B cell (primary cell): Measurements from ENCODE around the gene CNTNAP2. TPM values are rescaled to one million over a fixed set of nuclear protein-coding genes. Genes with fewer than 3 reads are reported as not detected.

Source experiments
- ATAC-seq: fragments of 200-7000 bp; cut with Tn5 transposase; one replicate; pipeline ENCODE4 v1.10.0; 2021; ENCODE audit warnings: low read depth, mild to moderate bottlenecking, moderate number of reproducible peaks, moderate library complexity
- CTCF ChIA-PET: fragments of 350-600 bp; sonication (Branson Sonifier 250); formaldehyde crosslinking; loops from one replicate; lab custom pipeline; 2021; ENCODE audit warnings: antibody characterized with exemption, inconsistent platforms; lab: Charles Lee
- POLR2A ChIA-PET: fragments of 350-600 bp; sonication (Branson Sonifier 250); formaldehyde crosslinking; loops from one replicate; lab custom pipeline; 2021; ENCODE audit warnings: antibody characterized with exemption; lab: Charles Lee
- DNase-seq: peaks from one replicate; pipeline ENCODE4 v3.0.0; 2013
- H2AFZ ChIP-seq: 2 replicates; pipeline ENCODE4 v1.6.1; 2012; ENCODE audit warnings: mild to moderate bottlenecking, low read depth, low read length; ENCODE audit not compliant: insufficient read depth, poor library complexity, severe bottlenecking
- H3K27ac ChIP-seq, 2 donors: 1 replicate in 1 of 2; 2 replicates in 1 of 2; pipeline ENCODE4 v1.5.1; 2012 to 2013; ENCODE audit warnings: low read length in 2 of 2, mild to moderate bottlenecking in 2 of 2, moderate library complexity in 1 of 2
- H3K27me3 ChIP-seq, 4 experiments: fragments of 200-600 bp in 1 of 4; sonication (generic) in 1 of 4; replicated peaks in 1 of 4; 1 replicate in 2 of 4; 2 replicates in 2 of 4; pipeline versions ENCODE4 v1.6.1 to v1.7.0; 2013 to 2016; ENCODE audit warnings: low read length in 3 of 4, mild to moderate bottlenecking in 2 of 4, mixed read lengths in 1 of 4, moderate library complexity in 1 of 4; ENCODE audit not compliant: insufficient read depth in 4 of 4, control insufficient read depth in 3 of 4; ENCODE audit errors: control extremely low read depth in 1 of 4
- H3K36me3 ChIP-seq, 2 experiments: replicated peaks in 1 of 2; 1 replicate in 1 of 2; 2 replicates in 1 of 2; pipeline versions ENCODE4 v1.6.1 to v1.7.1; 2013; ENCODE audit warnings: low read length in 1 of 2; ENCODE audit not compliant: insufficient read depth in 2 of 2, control insufficient read depth in 1 of 2; ENCODE audit errors: control extremely low read depth in 1 of 2, extremely low read depth in 1 of 2
- H3K4me1 ChIP-seq, 2 donors: fragments of 200-600 bp in 1 of 2; sonication (generic) in 1 of 2; 1 replicate in 1 of 2; 2 replicates in 1 of 2; pipeline versions ENCODE4 v1.5.1 to v1.6.1; 2013 to 2017; ENCODE audit warnings: low read length in 2 of 2; ENCODE audit not compliant: control insufficient read depth in 2 of 2, insufficient read depth in 2 of 2
- H3K4me2 ChIP-seq: replicated peaks from 2 replicates; pipeline ENCODE3; 2012; ENCODE audit warnings: mild to moderate bottlenecking, low read depth, low read length; ENCODE audit not compliant: poor library complexity, severe bottlenecking
- H3K4me3 ChIP-seq, 5 experiments: fragments of 200-600 bp in 1 of 5; sonication (generic) in 1 of 5; 1 replicate in 3 of 5; 2 replicates in 2 of 5; pipeline versions ENCODE4 v1.5.1 to v1.7.0; 2011 to 2016; ENCODE audit warnings: low read length in 4 of 5, mild to moderate bottlenecking in 4 of 5, low read depth in 2 of 5, control low read depth in 1 of 5, moderate library complexity in 1 of 5; ENCODE audit not compliant: insufficient read depth in 1 of 5; ENCODE audit errors: control extremely low read depth in 1 of 5, extremely low read depth in 1 of 5
- H3K79me2 ChIP-seq: fragments of 200-600 bp; sonication (generic); one replicate; pipeline ENCODE4 v1.6.0; 2016; ENCODE audit warnings: low read length; ENCODE audit not compliant: control insufficient read depth, insufficient read depth
- H3K9ac ChIP-seq: fragments of 200-600 bp; sonication (generic); 2 replicates; pipeline ENCODE4 v1.6.1; 2017; ENCODE audit warnings: mild to moderate bottlenecking, low read length, moderate library complexity
- H3K9me3 ChIP-seq, 3 donors: one replicate each; pipeline versions ENCODE4 v1.6.1 to v1.7.1; 2013; ENCODE audit warnings: low read length in 2 of 3; ENCODE audit not compliant: control insufficient read depth in 2 of 3, insufficient read depth in 1 of 3; ENCODE audit errors: control extremely low read depth in 1 of 3
- H4K20me1 ChIP-seq: 2 replicates; pipeline ENCODE4 v1.6.0; 2012; ENCODE audit warnings: mild to moderate bottlenecking, low read length; ENCODE audit not compliant: insufficient read depth, control insufficient read depth, poor library complexity, severe bottlenecking
- H3K27ac Mint-ChIP-seq: one replicate; pipeline ENCODE4 v1.8.0; 2021; ENCODE audit warnings: mixed read lengths
- H3K27me3 Mint-ChIP-seq: one replicate; pipeline ENCODE4 v1.8.0; 2021; ENCODE audit warnings: mixed read lengths
- H3K4me1 Mint-ChIP-seq: one replicate; pipeline ENCODE4 v1.8.0; 2021; ENCODE audit warnings: mixed read lengths
- H3K4me3 Mint-ChIP-seq: one replicate; pipeline ENCODE4 v1.8.0; 2021; ENCODE audit warnings: mixed read lengths
- H3K9me3 Mint-ChIP-seq: one replicate; pipeline ENCODE4 v1.8.0; 2022; ENCODE audit warnings: mixed read lengths; ENCODE audit not compliant: insufficient read depth
- CTCF ChIP-seq: fragments of 200-600 bp; IDR thresholded peaks from one replicate; pipeline ENCODE4 v1.8.0; 2022; ENCODE audit warnings: antibody characterized with exemption, mild to moderate bottlenecking
- EZH2 ChIP-seq: IDR thresholded peaks from 2 replicates; pipeline ENCODE4 v1.6.1; 2012; ENCODE audit warnings: borderline replicate concordance, low read depth, mild to moderate bottlenecking, moderate library complexity, low read length; ENCODE audit not compliant: insufficient read depth, poor library complexity, severe bottlenecking
- WGBS: methylation state at CpG from one replicate; pipeline ENCODE4 v1.1.5; 2013; ENCODE audit warnings: missing lambda C conversion rate; ENCODE audit not compliant: insufficient coverage; 5-methylcytosine and 5-hydroxymethylcytosine counted together
- intact Hi-C: fragments of 100-400 bp; cut with micrococcal nuclease; formaldehyde crosslinking; loops from one replicate; pipeline ENCODE4 v1.10.0; 2022
- polyA plus RNA-seq: library from polyadenylated mRNA; depleted of rRNA; stranded (reverse); fragments of >200 nt; gene quantifications from 2 replicates; pipeline ENCODE4 v1.2.3, GENCODE V29; 2012
- total RNA-seq, 2 donors: library from RNA; stranded (reverse); fragments of 120-200 nt in 1 of 2; gene quantifications; 1 replicate in 1 of 2; 2 replicates in 1 of 2; pipeline versions ENCODE4 v1.2.3 to v1.2.4, GENCODE V29; 2013 to 2022

CNTNAP2 gene
- total and polyA plus RNA-seq, 2 donors (not counting 1 experiment from before 2014, with no cell fraction given): 7.4 to 16.6 TPM

GRCh38 chr7:146424084-146424483, 307.5 kb downstream of the CNTNAP2 start:
- POLR2A ChIA-PET: no interaction called here
- DNase-seq: no peak
- peaks cover 2% of the 10 kb centered on the region for H3K9me3 Mint-ChIP-seq
- Histone ChIP-seq H2AFZ (no peak overlapping the region), H3K27me3 (no peaks in the 10 kb centered on the region), H3K36me3 (no peaks in the 10 kb centered on the region), H3K4me1 (no peaks in the 10 kb centered on the region), H3K79me2 (no peaks in the 10 kb centered on the region), H3K9ac (no peak overlapping the region), H3K27ac (no peak overlapping the region), H3K4me3 (no peak overlapping the region), H3K9me3 (no peaks in the 10 kb centered on the region), H4K20me1 (no peaks in the 10 kb centered on the region), H3K4me2 (no peak overlapping the region)
- TF ChIP-seq EZH2 (no peak), CTCF (no peak)
- intact Hi-C loops: no loop called here
- ATAC-seq: no peak
- CTCF ChIA-PET: interaction anchor here (0.5 kb wide), 1 partner anchor 547 kb away, joined by 3 read pairs; no protein-coding TSS in a partner anchor
- no peak overlapping the region for H3K4me3 Mint-ChIP-seq
- 80% methylated on average over 3 of the region's 6 CpGs for WGBS
- H3K4me1 Mint-ChIP-seq: no peaks in the 10 kb centered on the region
- no peaks in the 10 kb centered on the region for H3K27me3 Mint-ChIP-seq
- H3K27ac Mint-ChIP-seq: no peak overlapping the region

- H3K4me2 ChIP-seq: no peak overlapping the region
- no peak overlapping the region for H3K9ac ChIP-seq
- TF ChIP-seq CTCF (no peak), EZH2 (no peak)
- 100% methylated on average over 2 of the region's 3 CpGs for WGBS
- H3K4me3 Mint-ChIP-seq: no peak overlapping the region
- no peak overlapping the region for H3K4me3 ChIP-seq
- H3K36me3 ChIP-seq: no peaks in the 10 kb centered on the region
- H3K27ac ChIP-seq: no peak overlapping the region
- no peaks in the 10 kb centered on the region for H3K27me3 ChIP-seq
- no peaks in the 10 kb centered on the region for H3K79me2 ChIP-seq
- no peaks in the 10 kb centered on the region for H3K27me3 Mint-ChIP-seq
- H3K4me1 ChIP-seq: no peaks in the 10 kb centered on the region
- H3K9me3 Mint-ChIP-seq: peaks cover 2% of the 10 kb centered on the region
- DNase-seq (no peak), ATAC-seq (no peak)
- H3K27ac Mint-ChIP-seq: no peak overlapping the region
- intact Hi-C loops: no loop called here
- no peaks in the 10 kb centered on the region for H3K9me3 ChIP-seq
- no peaks in the 10 kb centered on the region for H3K4me1 Mint-ChIP-seq
- ChIA-PET POLR2A (no interaction called here), CTCF (no interaction called here)
- H4K20me1 ChIP-seq: no peaks in the 10 kb centered on the region
- no peak overlapping the region for H2AFZ ChIP-seq
Observed at GRCh38 chr7:146433501-146433900, 316.9 kb downstream of the CNTNAP2 start.
